Measurements from ENCODE around the gene GCLM.
"Not testable (repeated sequence)": the region's sequence is repeated elsewhere in the genome, so short reads cannot be mapped to it uniquely, and the experiment has no call there.

GCLM gene

GRCh38 chr1:93888900-93889299 lies 20.3 kb downstream of the GCLM start:
- DNase-seq (ENCODE audit: low spot score) = no peak

- DNase-seq (ENCODE audit: low spot score) = no peak
These were observed 27.0 kb downstream of the GCLM start for GRCh38 chr1:93882269-93882668.

- DNase-seq (ENCODE audit: low spot score) = no peak
These were observed 28.5 kb downstream of the GCLM start for GRCh38 chr1:93880731-93881130.

GRCh38 chr1:93878889-93879586 lies 30.2 kb downstream of the GCLM start, which contains the start of gene DNTTIP2:
DNTTIP2 (minus strand) TSS chr1:93879206; CDS start chr1:93879148, 58 bp downstream.
- DNase-seq (ENCODE audit: low spot score) = peak; percentile 54

- no peak for DNase-seq (ENCODE audit: low spot score)
These were observed 30.7 kb downstream of the GCLM start for GRCh38 chr1:93878501-93878888.

- no peak for DNase-seq (ENCODE audit: low spot score)
These were observed 31.7 kb downstream of the GCLM start for GRCh38 chr1:93877529-93877928.

GRCh38 chr1:93876244-93876643 lies 33.0 kb downstream of the GCLM start:
- no peak for DNase-seq (ENCODE audit: low spot score)

- no peak for DNase-seq (ENCODE audit: low spot score)
These were observed 35.1 kb downstream of the GCLM start for GRCh38 chr1:93874025-93874651.

GRCh38 chr1:93871366-93871765 lies 37.9 kb downstream of the GCLM start:
- DNase-seq (ENCODE audit: low spot score) = no peak

- DNase-seq (ENCODE audit: low spot score) = no peak
These were observed 39.6 kb downstream of the GCLM start for GRCh38 chr1:93869653-93870052.

- not testable (repeated sequence) for DNase-seq (ENCODE audit: low spot score)
These were observed 40.7 kb downstream of the GCLM start for GRCh38 chr1:93868492-93868891.

- DNase-seq (ENCODE audit: low spot score) = no peak
These were observed 44.0 kb downstream of the GCLM start for GRCh38 chr1:93865253-93865652.

- DNase-seq (ENCODE audit: low spot score) = no peak
These were observed 45.1 kb downstream of the GCLM start for GRCh38 chr1:93864175-93864574.

- DNase-seq (ENCODE audit: low spot score) = not testable (repeated sequence)
These were observed 51.6 kb downstream of the GCLM start for GRCh38 chr1:93857653-93858052.

- not testable (repeated sequence) for DNase-seq (ENCODE audit: low spot score)
These were observed 53.2 kb downstream of the GCLM start for GRCh38 chr1:93855983-93856382.

- DNase-seq (ENCODE audit: low spot score) = no peak
These were observed 55.3 kb downstream of the GCLM start for GRCh38 chr1:93853940-93854339.

GRCh38 chr1:93851878-93852277 lies 57.4 kb downstream of the GCLM start:
- no peak for DNase-seq (ENCODE audit: low spot score)

- DNase-seq (ENCODE audit: low spot score) = no peak
These were observed 57.9 kb downstream of the GCLM start for GRCh38 chr1:93851327-93851712.

- not testable (repeated sequence) for DNase-seq (ENCODE audit: low spot score)
These were observed 58.4 kb downstream of the GCLM start for GRCh38 chr1:93850687-93851326.

GRCh38 chr1:93848350-93848883 lies 60.8 kb downstream of the GCLM start:
- no peak for DNase-seq (ENCODE audit: low spot score)

GRCh38 chr1:93847811-93848288 lies 61.4 kb downstream of the GCLM start:
- DNase-seq (ENCODE audit: low spot score) = peak; percentile 60

GRCh38 chr1:93846992-93847810 lies 62.0 kb downstream of the GCLM start:
- DNase-seq (ENCODE audit: low spot score) = peak; percentile 73

All from HuH-7.5 (cell line).